Brain microvascular endothelial cell (primary cell): ENCODE data around the gene COL13A1.

ENCODE experiments used
- DNase-seq: peaks from one replicate; pipeline ENCODE4 v3.0.0-alpha.2; 2020
- H3K27ac ChIP-seq: fragments of 250-450 bp; sonication (Bioruptor Pico); 2 replicates; pipeline ENCODE4 v1.5.1; 2020; ENCODE audit warnings: mild to moderate bottlenecking, moderate library complexity
- H3K27me3 ChIP-seq: fragments of 250-450 bp; sonication (Bioruptor Pico); replicated peaks from 2 replicates; pipeline ENCODE4 v1.5.1; 2020; ENCODE audit warnings: mild to moderate bottlenecking
- H3K36me3 ChIP-seq: fragments of 250-450 bp; sonication (Bioruptor Pico); replicated peaks from 2 replicates; pipeline ENCODE4 v1.5.1; 2020; ENCODE audit warnings: mild to moderate bottlenecking
- H3K4me3 ChIP-seq: 2 replicates; pipeline ENCODE4 v1.5.1; 2011; ENCODE audit warnings: low read depth, mild to moderate bottlenecking, control low read depth, low read length, moderate library complexity
- CTCF ChIP-seq: IDR thresholded peaks from 2 replicates; pipeline ENCODE4 v1.5.1; 2011; ENCODE audit warnings: low read depth, mild to moderate bottlenecking, moderate library complexity, low read length, control low read depth, inconsistent platforms; ENCODE audit errors: missing control alignments
- in situ Hi-C: cut with HindIII; loops from 2 replicates; pipeline ENCODE4 v1.10.0; 2017; ENCODE audit warnings: low sequenced_read_pairs, low pct_ligation_motif_present

The COL13A1 gene

DNA sequence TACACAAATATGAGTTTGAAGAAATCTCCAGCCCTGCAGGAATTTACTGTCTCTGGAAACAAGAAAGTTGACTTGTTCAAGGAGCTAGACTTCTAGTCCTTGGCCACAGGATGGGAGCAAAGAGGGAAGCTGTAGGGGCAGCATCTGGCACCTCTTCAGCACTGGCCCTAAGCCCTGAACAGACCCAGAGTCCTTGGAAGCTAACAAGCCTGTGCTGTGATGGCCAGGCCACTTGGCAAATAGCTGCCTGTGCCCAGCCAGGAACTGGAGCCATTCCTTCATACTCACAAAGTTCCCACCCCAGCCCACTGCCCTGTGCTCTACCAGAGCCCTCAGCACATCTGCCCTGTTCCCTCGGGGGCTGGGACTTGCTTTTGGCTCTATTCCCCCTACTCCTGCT lies 9.4 kb upstream of the COL13A1 start:
- in situ Hi-C loops = no loop called here
- H3K27me3 ChIP-seq = no peaks in the 10 kb centered on the region
- H3K4me3 ChIP-seq = no peak overlapping the region
- H3K36me3 ChIP-seq = no peaks in the 10 kb centered on the region
- no peak overlapping the region for H3K27ac ChIP-seq
- no peak for TF ChIP-seq CTCF
- no peak for DNase-seq

DNA sequence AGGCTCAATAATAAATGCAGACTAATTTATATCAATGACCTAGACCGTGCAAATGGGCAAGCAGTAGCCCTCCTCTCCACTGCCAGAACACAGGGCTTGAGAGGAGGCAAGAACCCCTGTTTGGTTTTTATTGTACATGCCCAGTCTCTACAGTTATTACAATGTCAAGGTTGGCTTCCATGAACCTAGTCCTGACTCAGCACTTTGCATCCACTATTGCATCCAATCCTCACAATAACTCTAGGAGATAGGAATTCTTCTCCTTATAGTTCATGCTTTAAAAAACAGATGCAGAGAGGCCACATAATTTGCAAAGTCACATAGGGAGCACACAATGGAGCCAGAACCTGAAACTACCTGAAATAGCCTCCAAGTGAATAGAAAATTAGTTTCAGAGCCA lies 7.0 kb upstream of the COL13A1 start:
- Histone ChIP-seq H3K27me3 (no peaks in the 10 kb centered on the region), H3K36me3 (no peaks in the 10 kb centered on the region), H3K4me3 (no peak overlapping the region), H3K27ac (no peak overlapping the region)
- TF ChIP-seq CTCF = no peak
- DNase-seq = no peak
- in situ Hi-C loops = no loop called here

- H3K4me3 ChIP-seq = no peak overlapping the region
- H3K36me3 ChIP-seq = no peaks in the 10 kb centered on the region
- H3K27ac ChIP-seq = no peak overlapping the region
- in situ Hi-C loops = no loop called here
- H3K27me3 ChIP-seq = no peaks in the 10 kb centered on the region
- no peak for DNase-seq
- no peak for TF ChIP-seq CTCF
Observed at GRCh38 chr10:69795242-69795934, 6.3 kb upstream of the COL13A1 start.

- DNase-seq = no peak
- no peaks in the 10 kb centered on the region for H3K36me3 ChIP-seq
- no peak for TF ChIP-seq CTCF
- in situ Hi-C loops = no loop called here
- no peaks in the 10 kb centered on the region for H3K27me3 ChIP-seq
- no peak overlapping the region for H3K27ac ChIP-seq
- no peak overlapping the region for H3K4me3 ChIP-seq
Observed at GRCh38 chr10:69797959-69798358, 3.7 kb upstream of the COL13A1 start.

GRCh38 chr10:69800109-69800508 lies 1.6 kb upstream of the COL13A1 start:
- peak; percentile 92 for TF ChIP-seq CTCF
- no peaks in the 10 kb centered on the region for H3K36me3 ChIP-seq
- no peaks in the 10 kb centered on the region for H3K27me3 ChIP-seq
- DNase-seq = peak; percentile 66
- no peak overlapping the region for H3K4me3 ChIP-seq
- no peak overlapping the region for H3K27ac ChIP-seq
- in situ Hi-C loops = loop anchor here (10.0 kb wide), 1 partner anchor 115 kb away; no protein-coding TSS in a partner anchor

- DNase-seq = no peak
- no peak overlapping the region for H3K4me3 ChIP-seq
- H3K27me3 ChIP-seq = no peaks in the 10 kb centered on the region
- no peak for TF ChIP-seq CTCF
- in situ Hi-C loops = loop anchor here (10.0 kb wide), 1 partner anchor 114 kb away; no protein-coding TSS in a partner anchor
- H3K27ac ChIP-seq = no peak overlapping the region
- no peaks in the 10 kb centered on the region for H3K36me3 ChIP-seq
Observed at GRCh38 chr10:69800665-69801064, 1.0 kb upstream of the COL13A1 start.
